OCI-LY1 (cell line): ENCODE results near the gene PKM.

Source experiments
- H2AFZ ChIP-seq: fragments of 200-600 bp; sonication (generic), shearing (Covaris generic); 2 replicates; pipeline ENCODE4 v1.6.0; 2014; ENCODE audit warnings: antibody characterized with exemption, mild to moderate bottlenecking, low read length
- H3F3A ChIP-seq: fragments of 200-600 bp; sonication (generic), shearing (Covaris generic); 2 replicates; pipeline ENCODE4 v1.6.0; 2014; ENCODE audit warnings: mild to moderate bottlenecking, antibody characterized with exemption, low read length, moderate library complexity; ENCODE audit not compliant: insufficient read depth
- H3K27ac ChIP-seq: fragments of 200-600 bp; sonication (generic); 2 replicates; pipeline ENCODE4 v1.5.1; 2014; ENCODE audit warnings: low read length, mixed run types, mild to moderate bottlenecking, low read depth; ENCODE audit not compliant: poor library complexity, severe bottlenecking
- H3K27me3 ChIP-seq: fragments of 200-600 bp; sonication (generic); 2 replicates; pipeline ENCODE4 v1.6.0; 2014; ENCODE audit warnings: antibody characterized with exemption, mild to moderate bottlenecking, low read length, moderate library complexity; ENCODE audit not compliant: insufficient read depth
- H3K36me3 ChIP-seq: fragments of 200-600 bp; sonication (generic); 2 replicates; pipeline ENCODE4 v1.6.1; 2014; ENCODE audit warnings: mild to moderate bottlenecking, antibody characterized with exemption, low read length, moderate library complexity, mixed read lengths; ENCODE audit not compliant: insufficient read depth
- H3K4me1 ChIP-seq: fragments of 200-600 bp; sonication (generic); 2 replicates; pipeline ENCODE4 v1.5.1; 2014; ENCODE audit warnings: mild to moderate bottlenecking, low read length, moderate library complexity; ENCODE audit not compliant: insufficient read depth, severe bottlenecking
- H3K4me2 ChIP-seq: fragments of 200-600 bp; sonication (generic), shearing (Covaris generic); 2 replicates; pipeline ENCODE4 v1.6.1; 2014; ENCODE audit warnings: low read length
- H3K4me3 ChIP-seq: fragments of 200-600 bp; sonication (generic); 2 replicates; pipeline ENCODE4 v1.5.1; 2014; ENCODE audit warnings: low read length, low read depth, mild to moderate bottlenecking, mixed read lengths; ENCODE audit not compliant: poor library complexity, severe bottlenecking
- H3K79me2 ChIP-seq: fragments of 200-600 bp; shearing (Covaris generic); 2 replicates; pipeline ENCODE4 v1.6.1; 2016; ENCODE audit warnings: mixed run types, low read length, mixed read lengths; ENCODE audit not compliant: insufficient read depth
- H3K9ac ChIP-seq: fragments of 200-600 bp; sonication (generic), shearing (Covaris generic); 2 replicates; pipeline ENCODE4 v1.6.1; 2014; ENCODE audit warnings: mild to moderate bottlenecking, low read length, mixed read lengths
- H3K9me2 ChIP-seq: fragments of 200-600 bp; sonication (generic), shearing (Covaris generic); 2 replicates; pipeline ENCODE4 v1.6.1; 2014; ENCODE audit warnings: low read depth, mild to moderate bottlenecking, low read length, mixed read lengths
- H3K9me3 ChIP-seq: fragments of 200-600 bp; shearing (Covaris generic); 2 replicates; pipeline ENCODE4 v1.6.1; 2014; ENCODE audit warnings: low read length, mixed read lengths
- H4K20me1 ChIP-seq: fragments of 200-600 bp; sonication (generic), shearing (Covaris generic); 2 replicates; pipeline ENCODE4 v1.6.0; 2016; ENCODE audit warnings: mild to moderate bottlenecking, low read length; ENCODE audit not compliant: insufficient read depth
- EZH2 ChIP-seq: fragments of 200-600 bp; sonication (generic), shearing (Covaris generic); IDR thresholded peaks from 2 replicates; pipeline ENCODE4 v1.8.0; 2017; ENCODE audit warnings: borderline replicate concordance, mixed run types, mild to moderate bottlenecking, antibody characterized with exemption, low read length, moderate library complexity, mixed read lengths
- TF ChIP-seq, protein P1 (sequence below): fragments of 200-600 bp; sonication (generic), shearing (Covaris generic); IDR thresholded peaks from 2 replicates; pipeline ENCODE4 v1.5.1; 2017; ENCODE audit warnings: mild to moderate bottlenecking, antibody characterized with exemption, low read length, moderate library complexity, mixed read lengths

PKM gene

GRCh38 chr15:72233769-72234168, 2.8 kb upstream of the PKM start:
- no peaks in the 10 kb centered on the region for H3K9me3 ChIP-seq
- H3K9ac ChIP-seq = no peak overlapping the region
- peaks cover 17% of the 10 kb centered on the region for H3K4me1 ChIP-seq
- no peak overlapping the region for H3K4me3 ChIP-seq
- peaks cover 5% of the 10 kb centered on the region for H3F3A ChIP-seq
- H4K20me1 ChIP-seq = no peaks in the 10 kb centered on the region
- no peak overlapping the region for H2AFZ ChIP-seq
- no peak overlapping the region for H3K4me2 ChIP-seq
- H3K36me3 ChIP-seq = peaks cover 9% of the 10 kb centered on the region; the same call in 1 of the 2 replicates
- no peak for TF ChIP-seq EZH2
- TF ChIP-seq, protein P1, sequence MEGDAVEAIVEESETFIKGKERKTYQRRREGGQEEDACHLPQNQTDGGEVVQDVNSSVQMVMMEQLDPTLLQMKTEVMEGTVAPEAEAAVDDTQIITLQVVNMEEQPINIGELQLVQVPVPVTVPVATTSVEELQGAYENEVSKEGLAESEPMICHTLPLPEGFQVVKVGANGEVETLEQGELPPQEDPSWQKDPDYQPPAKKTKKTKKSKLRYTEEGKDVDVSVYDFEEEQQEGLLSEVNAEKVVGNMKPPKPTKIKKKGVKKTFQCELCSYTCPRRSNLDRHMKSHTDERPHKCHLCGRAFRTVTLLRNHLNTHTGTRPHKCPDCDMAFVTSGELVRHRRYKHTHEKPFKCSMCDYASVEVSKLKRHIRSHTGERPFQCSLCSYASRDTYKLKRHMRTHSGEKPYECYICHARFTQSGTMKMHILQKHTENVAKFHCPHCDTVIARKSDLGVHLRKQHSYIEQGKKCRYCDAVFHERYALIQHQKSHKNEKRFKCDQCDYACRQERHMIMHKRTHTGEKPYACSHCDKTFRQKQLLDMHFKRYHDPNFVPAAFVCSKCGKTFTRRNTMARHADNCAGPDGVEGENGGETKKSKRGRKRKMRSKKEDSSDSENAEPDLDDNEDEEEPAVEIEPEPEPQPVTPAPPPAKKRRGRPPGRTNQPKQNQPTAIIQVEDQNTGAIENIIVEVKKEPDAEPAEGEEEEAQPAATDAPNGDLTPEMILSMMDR = no peak
- peaks cover 18% of the 10 kb centered on the region for H3K79me2 ChIP-seq
- no peaks in the 10 kb centered on the region for H3K27me3 ChIP-seq
- H3K27ac ChIP-seq = no peak overlapping the region
- no peaks in the 10 kb centered on the region for H3K9me2 ChIP-seq

- Histone ChIP-seq H2AFZ (no peak overlapping the region), H3K36me3 (peaks cover 15% of the 10 kb centered on the region; the same call in 1 of the 2 replicates), H3K27me3 (no peaks in the 10 kb centered on the region), H3K4me2 (peak overlapping the region; percentile 98), H3K4me3 (peak overlapping the region; percentile 82), H3K27ac (peak overlapping the region; percentile 71), H3K9me2 (no peaks in the 10 kb centered on the region), H4K20me1 (no peaks in the 10 kb centered on the region), H3K9ac (peak overlapping the region; percentile 68), H3K79me2 (peaks cover 32% of the 10 kb centered on the region), H3F3A (peaks cover 10% of the 10 kb centered on the region), H3K9me3 (no peaks in the 10 kb centered on the region), H3K4me1 (peaks cover 35% of the 10 kb centered on the region)
- TF ChIP-seq, protein P1 = no peak
- TF ChIP-seq EZH2 = no peak
These were observed 966 bp upstream of the PKM start for GRCh38 chr15:72231833-72232478.

- H3K27me3 ChIP-seq = no peaks in the 10 kb centered on the region
- no peak overlapping the region for H2AFZ ChIP-seq
- peaks cover 23% of the 10 kb centered on the region; the same call in 1 of the 2 replicates for H3K36me3 ChIP-seq
- H3K4me2 ChIP-seq = peak overlapping the region; percentile 98
- H3K9ac ChIP-seq = peak overlapping the region; percentile 91
- no peaks in the 10 kb centered on the region for H4K20me1 ChIP-seq
- H3K4me1 ChIP-seq = peaks cover 49% of the 10 kb centered on the region
- H3K4me3 ChIP-seq = peak overlapping the region; percentile 82
- H3K9me2 ChIP-seq = no peaks in the 10 kb centered on the region
- peak overlapping the region; percentile 93 for H3K27ac ChIP-seq
- peaks cover 10% of the 10 kb centered on the region for H3F3A ChIP-seq
- H3K79me2 ChIP-seq = peaks cover 44% of the 10 kb centered on the region
- TF ChIP-seq, protein P1 = no peak
- no peak for TF ChIP-seq EZH2
- no peaks in the 10 kb centered on the region for H3K9me3 ChIP-seq
These were observed 559 bp downstream of the PKM start for GRCh38 chr15:72230197-72231065.
